Trophoblast cell (in vitro differentiated cells and primary cell): ENCODE data around the gene ZNF598.
A peak's percentile ranks its signal among the peaks of the same experiment; 100 is the strongest.

Source experiments
- DNase-seq, 2 donors: peaks; one replicate each; pipeline ENCODE4 v3.0.0-alpha.2; 2016
- H2AFZ ChIP-seq: 2 replicates; pipeline ENCODE4 v1.6.1; 2013; ENCODE audit warnings: low read length, moderate library complexity, mild to moderate bottlenecking; ENCODE audit not compliant: insufficient read depth, poor library complexity
- H2AK5ac ChIP-seq: 2 replicates; pipeline ENCODE4 v1.6.1; 2013; ENCODE audit warnings: mild to moderate bottlenecking, low read length
- H2BK120ac ChIP-seq: 2 replicates; pipeline ENCODE4 v1.6.1; 2013; ENCODE audit warnings: low read length, mild to moderate bottlenecking, moderate library complexity; ENCODE audit not compliant: insufficient read depth, poor library complexity
- H2BK12ac ChIP-seq: 2 replicates; pipeline ENCODE4 v1.6.1; 2013; ENCODE audit warnings: mild to moderate bottlenecking, low read length, moderate library complexity
- H2BK5ac ChIP-seq: 2 replicates; pipeline ENCODE4 v1.6.1; 2013; ENCODE audit warnings: low read length, low read depth, moderate library complexity, mild to moderate bottlenecking; ENCODE audit not compliant: poor library complexity
- H3K14ac ChIP-seq: 2 replicates; pipeline ENCODE4 v1.6.1; 2013; ENCODE audit warnings: mild to moderate bottlenecking, low read length
- H3K18ac ChIP-seq: 2 replicates; pipeline ENCODE4 v1.6.1; 2013; ENCODE audit warnings: mild to moderate bottlenecking, low read length
- H3K23ac ChIP-seq: 2 replicates; pipeline ENCODE4 v1.6.1; 2013; ENCODE audit warnings: low read length
- H3K27ac ChIP-seq: 2 replicates; pipeline ENCODE4 v1.5.1; 2013; ENCODE audit warnings: low read depth, mild to moderate bottlenecking, inconsistent platforms, low read length, moderate library complexity
- H3K27me3 ChIP-seq: 2 replicates; pipeline ENCODE4 v1.6.1; 2013; ENCODE audit warnings: inconsistent platforms, mild to moderate bottlenecking, low read length, moderate library complexity; ENCODE audit not compliant: insufficient read depth
- H3K36me3 ChIP-seq, 2 experiments: 1 replicate in 1 of 2; 2 replicates in 1 of 2; pipeline ENCODE4 v1.6.1; 2013; ENCODE audit warnings: low read length in 2 of 2, mild to moderate bottlenecking in 2 of 2, moderate library complexity in 1 of 2; ENCODE audit not compliant: insufficient read depth in 2 of 2, control insufficient read depth in 1 of 2
- H3K4ac ChIP-seq: 2 replicates; pipeline ENCODE4 v1.6.1; 2013; ENCODE audit warnings: low read depth, mild to moderate bottlenecking, low read length, moderate library complexity
- H3K4me1 ChIP-seq, 2 experiments: 1 replicate in 1 of 2; 2 replicates in 1 of 2; pipeline ENCODE4 v1.6.1; 2013; ENCODE audit warnings: low read length in 2 of 2, mild to moderate bottlenecking in 2 of 2, moderate library complexity in 1 of 2; ENCODE audit not compliant: insufficient read depth in 2 of 2, control insufficient read depth in 1 of 2
- H3K4me2 ChIP-seq: 2 replicates; pipeline ENCODE4 v1.6.1; 2013; ENCODE audit warnings: inconsistent platforms, mild to moderate bottlenecking, low read length, moderate library complexity
- H3K4me3 ChIP-seq: 2 replicates; pipeline ENCODE4 v1.5.1; 2013; ENCODE audit warnings: mild to moderate bottlenecking, low read depth, low read length, inconsistent platforms
- H3K79me1 ChIP-seq: one replicate; pipeline ENCODE4 v1.6.1; 2013; ENCODE audit warnings: low read length
- H3K79me2 ChIP-seq: 2 replicates; pipeline ENCODE4 v1.6.1; 2013; ENCODE audit warnings: low read length, mild to moderate bottlenecking; ENCODE audit not compliant: control insufficient read depth, insufficient read depth, poor library complexity
- H3K9ac ChIP-seq: 2 replicates; pipeline ENCODE4 v1.6.1; 2013; ENCODE audit warnings: mild to moderate bottlenecking, low read length
- H3K9me3 ChIP-seq: 2 replicates; pipeline ENCODE4 v1.6.1; 2013; ENCODE audit warnings: low read depth, mild to moderate bottlenecking, control low read depth, inconsistent platforms, low read length; ENCODE audit not compliant: insufficient read depth
- H4K12ac ChIP-seq: 2 replicates; pipeline ENCODE4 v1.6.1; 2013; ENCODE audit warnings: low read depth, mild to moderate bottlenecking, low read length, moderate library complexity
- H4K8ac ChIP-seq: 2 replicates; pipeline ENCODE4 v1.6.1; 2013; ENCODE audit warnings: low read depth, mild to moderate bottlenecking, low read length, moderate library complexity
- H4K91ac ChIP-seq: one replicate; pipeline ENCODE4 v1.6.1; 2013; ENCODE audit warnings: low read depth, mild to moderate bottlenecking, low read length, moderate library complexity
- whole genome bisulfite sequencing: extraction: QIAGEN DNeasy Blood & Tissue Kit; methylation state at CpG from one replicate; pipeline ENCODE4 v1.1.7; 2013; ENCODE audit warnings: missing lambda C conversion rate; ENCODE audit not compliant: insufficient read length, insufficient coverage; ENCODE audit errors: extremely low coverage; 5-methylcytosine and 5-hydroxymethylcytosine counted together

The ZNF598 gene

GRCh38 chr16:2003827-2004641 is 5.6 kb downstream of the ZNF598 start:
- Histone ChIP-seq H3K14ac (no peak overlapping the region), H4K12ac (no peak overlapping the region), H3K27me3 (no peaks in the 10 kb centered on the region), H3K18ac (no peak overlapping the region), H3K4ac (no peak overlapping the region), H3K9ac (no peak overlapping the region), H3K79me1 (no peaks in the 10 kb centered on the region), H2BK5ac (no peak overlapping the region), H2AFZ (no peak overlapping the region), H3K79me2 (peaks cover 6% of the 10 kb centered on the region), H3K4me1 (peaks cover 8 to 20% of the 10 kb centered on the region in 2 experiments), H4K8ac (peak overlapping the region; percentile 7), H3K27ac (no peak overlapping the region), H3K23ac (no peak overlapping the region), H3K4me2 (peak overlapping the region; percentile 25), H3K9me3 (peaks cover 1% of the 10 kb centered on the region), H3K4me3 (no peak overlapping the region), H4K91ac (no peak overlapping the region), H3K36me3 (peaks cover 51 to 54% of the 10 kb centered on the region in 2 experiments), H2BK12ac (no peak overlapping the region), H2AK5ac (no peak overlapping the region), H2BK120ac (no peak overlapping the region)
- no CpG with 5 or more reads among the region's 36 CpGs for WGBS
- peak; percentile 90 to 91 for DNase-seq

- no peak overlapping the region for H3K27ac ChIP-seq
- H2AK5ac ChIP-seq, result no peak overlapping the region
- no peak overlapping the region for H2AFZ ChIP-seq
- H3K9me3 ChIP-seq, result peaks cover 1% of the 10 kb centered on the region
- H3K4me3 ChIP-seq, result no peak overlapping the region
- no peak overlapping the region for H3K14ac ChIP-seq
- no peak overlapping the region for H3K4me2 ChIP-seq
- H3K4me1 ChIP-seq, result peaks cover 5 to 15% of the 10 kb centered on the region in 2 experiments
- WGBS, result no CpG with 5 or more reads among the region's 8 CpGs
- H3K9ac ChIP-seq, result no peak overlapping the region
- H3K18ac ChIP-seq, result no peak overlapping the region
- no peak overlapping the region for H4K8ac ChIP-seq
- no peak overlapping the region for H4K91ac ChIP-seq
- H3K4ac ChIP-seq, result no peak overlapping the region
- H3K27me3 ChIP-seq, result no peaks in the 10 kb centered on the region
- no peak overlapping the region for H2BK12ac ChIP-seq
- no peak overlapping the region for H3K23ac ChIP-seq
- peaks cover 58 to 61% of the 10 kb centered on the region in 2 experiments for H3K36me3 ChIP-seq
- no peak overlapping the region for H2BK5ac ChIP-seq
- H3K79me1 ChIP-seq, result no peaks in the 10 kb centered on the region
- H4K12ac ChIP-seq, result peak overlapping the region; percentile 20
- no peak overlapping the region for H2BK120ac ChIP-seq
- peaks cover 6% of the 10 kb centered on the region for H3K79me2 ChIP-seq
- no peak for DNase-seq
Measured at GRCh38 chr16:2003231-2003826, 6.3 kb downstream of the ZNF598 start.

GRCh38 chr16:2002406-2003230 is 7.0 kb downstream of the ZNF598 start:
- Histone ChIP-seq H3K36me3 (peaks cover 61 to 63% of the 10 kb centered on the region in 2 experiments), H2BK12ac (no peak overlapping the region)

More at GRCh38 chr16:2002406-2003230, 7.0 kb downstream of the ZNF598 start:
- no CpG with 5 or more reads among the region's 47 CpGs for WGBS
- H3K27ac ChIP-seq, result no peak overlapping the region
- no peak overlapping the region for H2BK120ac ChIP-seq
- H4K91ac ChIP-seq, result no peak overlapping the region
- no peak overlapping the region for H2AFZ ChIP-seq
- no peaks in the 10 kb centered on the region for H3K27me3 ChIP-seq
- H4K8ac ChIP-seq, result no peak overlapping the region
- DNase-seq, result no peak
- no peak overlapping the region for H4K12ac ChIP-seq
- H3K9ac ChIP-seq, result no peak overlapping the region
- H3K14ac ChIP-seq, result no peak overlapping the region
- no peak overlapping the region for H2AK5ac ChIP-seq
- peaks cover 1% of the 10 kb centered on the region for H3K9me3 ChIP-seq
- H3K18ac ChIP-seq, result no peak overlapping the region
- no peak overlapping the region for H3K4ac ChIP-seq
- H2BK5ac ChIP-seq, result no peak overlapping the region
- peaks cover 5 to 11% of the 10 kb centered on the region in 2 experiments for H3K4me1 ChIP-seq
- no peak overlapping the region for H3K23ac ChIP-seq
- H3K4me2 ChIP-seq, result no peak overlapping the region
- no peak overlapping the region for H3K4me3 ChIP-seq
- H3K79me2 ChIP-seq, result peaks cover 6% of the 10 kb centered on the region
- H3K79me1 ChIP-seq, result no peaks in the 10 kb centered on the region
